GM19328 (cell line): Measurements from ENCODE around the gene BRK1.
"Not testable (repeated sequence)": the region's sequence is repeated elsewhere in the genome, so short reads cannot be mapped to it uniquely, and the experiment has no call there.

Source experiments
- ATAC-seq: cut with Tn5 transposase; IDR thresholded peaks from one replicate; pipeline ENCODE4 v1.9.1; 2021; ENCODE audit warnings: mild to moderate bottlenecking, moderate library complexity; ENCODE audit not compliant: unreplicated experiment

Gene BRK1

GRCh38 chr3:10115326-10116137 is at the start of gene BRK1:
Gene BRK1, plus strand, starts transcription at chr3:10115675. Its CDS starts 27 bp downstream, at chr3:10115702.
- ATAC-seq = peak; percentile 91

DNA sequence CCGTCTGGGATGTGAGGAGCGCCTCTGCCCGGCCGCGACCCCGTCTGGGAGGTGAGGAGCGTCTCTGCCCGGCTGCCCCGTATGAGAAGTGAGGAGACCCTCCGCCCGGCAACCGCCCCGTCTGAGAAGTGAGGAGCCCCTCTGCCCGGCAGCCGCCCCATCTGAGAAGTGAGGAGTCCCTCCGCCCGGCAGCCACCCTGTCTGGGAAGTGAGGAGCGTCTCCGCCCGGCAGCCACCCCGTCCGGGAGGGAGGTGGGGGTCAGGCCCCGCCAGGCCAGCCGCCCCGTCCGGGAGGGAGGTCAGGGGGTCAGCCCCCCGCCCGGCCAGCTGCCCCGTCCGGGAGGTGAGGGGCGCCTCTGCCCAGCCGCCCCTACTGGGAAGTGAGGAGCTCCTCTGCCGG is 45.4 kb upstream of the BRK1 start:
- ATAC-seq = not testable (repeated sequence)

GRCh38 chr3:10074666-10075065 is 40.8 kb upstream of the BRK1 start:
- ATAC-seq = no peak

DNA sequence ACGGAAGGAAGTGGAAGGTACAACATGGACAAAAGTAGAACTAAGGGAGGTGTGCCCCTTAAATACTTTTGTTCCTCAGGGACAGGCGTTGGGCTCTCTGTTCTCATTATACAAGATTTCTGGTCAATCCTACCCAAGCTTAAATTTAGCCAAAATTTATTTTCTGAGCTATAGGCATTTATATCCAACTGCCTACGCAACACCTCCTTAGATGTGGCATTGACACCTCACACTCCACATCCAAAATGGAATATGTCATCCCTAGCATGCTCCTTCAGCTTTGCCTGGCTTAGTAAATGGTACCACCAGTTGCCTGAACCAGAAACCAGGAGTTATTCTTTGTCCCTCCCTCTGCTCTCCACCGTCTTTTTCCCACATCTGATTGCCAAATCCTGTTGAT is 33.6 kb upstream of the BRK1 start:
- no peak for ATAC-seq

- no peak for ATAC-seq
Measured at GRCh38 chr3:10085738-10086137, 29.7 kb upstream of the BRK1 start.

GRCh38 chr3:10088256-10088655 is 27.2 kb upstream of the BRK1 start:
- no peak for ATAC-seq

DNA sequence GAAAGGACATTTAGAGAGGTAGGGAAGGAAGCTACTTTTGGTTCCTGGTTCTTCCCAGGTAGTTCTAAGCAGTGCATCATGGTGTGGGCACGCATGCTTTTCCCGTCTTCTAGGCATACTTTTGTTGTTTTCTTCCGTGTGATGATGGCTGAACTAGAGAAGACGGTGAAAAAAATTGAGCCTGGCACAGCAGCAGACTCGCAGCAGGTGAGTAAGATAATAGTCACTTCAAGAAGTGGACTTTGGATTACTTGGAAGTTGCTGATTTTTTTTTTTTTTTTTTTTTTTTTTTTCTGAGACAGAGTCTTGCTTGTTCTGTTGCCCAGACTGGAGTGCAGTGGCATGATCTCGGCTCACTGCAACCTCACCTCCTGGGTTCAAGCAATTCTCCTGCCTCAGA is 25.3 kb upstream of the BRK1 start:
- ATAC-seq = no peak

- ATAC-seq = not testable (repeated sequence)
Measured at GRCh38 chr3:10090774-10091173, 24.7 kb upstream of the BRK1 start.

- ATAC-seq = not testable (repeated sequence)
Measured at GRCh38 chr3:10091387-10091786, 24.1 kb upstream of the BRK1 start.

DNA sequence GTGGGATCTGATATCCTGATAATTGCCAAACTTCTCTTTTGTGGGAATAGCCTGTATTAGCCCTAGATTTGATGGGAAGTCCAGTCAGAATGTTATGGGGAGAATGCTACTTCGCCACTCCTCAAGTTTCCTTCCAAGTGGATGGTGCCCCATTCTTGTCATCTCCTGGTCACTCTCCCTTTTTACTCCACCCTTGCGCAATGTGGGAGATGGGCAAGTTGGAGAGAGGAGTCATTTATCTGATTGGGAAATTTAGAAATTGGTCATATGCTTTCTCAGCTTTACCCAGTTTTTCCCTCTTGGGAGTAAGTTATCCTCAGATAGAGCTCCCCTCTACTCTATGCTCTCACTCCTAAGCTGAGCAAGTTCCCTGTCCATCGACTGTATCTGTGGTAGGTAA is 21.8 kb upstream of the BRK1 start:
- no peak for ATAC-seq

DNA sequence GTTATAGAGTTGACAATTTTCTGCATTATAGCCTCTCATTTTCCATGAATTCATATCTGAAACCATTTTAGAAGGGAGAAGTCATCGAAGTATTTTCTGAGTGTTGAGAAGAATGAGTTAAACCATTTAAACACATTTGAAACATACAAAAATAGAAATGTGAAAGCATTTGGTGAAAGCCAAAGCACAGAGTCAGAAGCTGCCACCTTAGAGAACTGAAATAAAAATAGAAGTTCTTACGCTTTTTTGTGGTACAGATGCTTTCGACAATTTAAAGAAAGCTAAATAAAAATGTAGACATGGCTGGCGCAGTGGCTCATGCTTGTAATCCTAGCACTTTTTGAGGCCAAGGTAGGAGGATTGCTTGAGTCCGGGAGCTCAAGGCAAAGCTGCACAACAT is 16.4 kb upstream of the BRK1 start:
- ATAC-seq = no peak

DNA sequence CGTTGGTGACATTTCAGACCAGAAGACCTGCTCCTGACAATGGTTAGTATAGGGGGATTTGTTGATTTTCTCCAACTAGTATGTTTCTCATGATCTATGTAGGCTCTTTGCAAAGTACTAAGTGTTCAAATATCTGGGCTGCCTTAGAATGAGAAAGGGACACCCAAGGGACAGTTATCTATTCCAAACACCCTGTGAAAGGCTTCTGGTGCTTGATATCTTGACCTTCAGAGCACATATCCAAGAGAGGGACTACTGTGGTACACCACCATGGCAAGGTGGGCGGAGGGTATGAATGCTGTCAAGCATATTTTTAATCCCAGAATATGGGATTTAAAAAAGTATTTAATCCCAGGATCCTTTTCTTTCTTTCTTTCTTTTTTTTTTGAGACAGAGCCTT is 8.6 kb upstream of the BRK1 start:
- ATAC-seq = no peak

GRCh38 chr3:10108091-10108490 is 7.4 kb upstream of the BRK1 start, which contains the start of gene FANCD2OS:
Gene FANCD2OS, minus strand, starts transcription at chr3:10108255. Its CDS starts 3,481 bp downstream, at chr3:10104774.
- ATAC-seq = no peak

DNA sequence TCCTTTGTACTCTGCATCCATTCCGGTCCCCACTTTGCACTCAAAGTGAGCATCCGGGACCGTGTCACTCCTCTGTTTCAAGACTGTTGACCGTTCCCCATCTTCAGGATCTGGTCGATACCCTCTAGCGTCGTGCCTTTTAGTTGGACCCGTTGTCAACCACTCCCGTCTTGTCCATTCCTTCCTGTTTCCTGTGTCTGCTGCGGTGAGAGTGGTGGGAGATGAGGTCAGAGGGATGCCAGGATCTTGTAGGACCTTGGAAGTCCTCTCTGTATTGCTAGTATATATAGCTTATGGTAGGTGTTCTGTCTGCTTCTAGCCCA is 624 bp downstream of the BRK1 start:
- ATAC-seq = peak; percentile 4

DNA sequence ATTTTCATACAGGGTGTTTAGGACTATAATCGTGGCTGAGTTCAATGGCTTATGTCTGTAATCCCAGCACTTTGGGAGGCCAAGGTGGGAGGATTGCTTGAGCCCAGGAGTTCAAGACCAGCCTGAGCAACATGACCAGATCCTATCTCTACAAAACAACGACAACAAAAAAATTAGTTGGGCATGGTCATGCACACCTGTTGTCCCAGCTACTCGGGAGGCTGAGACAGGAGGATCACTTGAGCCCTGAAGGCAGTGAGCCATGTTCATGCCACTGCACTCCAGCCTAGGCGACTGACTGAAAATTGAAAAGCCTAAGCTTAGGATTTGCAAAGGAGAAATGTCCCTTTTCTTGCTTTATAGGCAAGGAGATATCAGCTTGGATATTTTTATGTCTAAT is 1.5 kb downstream of the BRK1 start:
- ATAC-seq = no peak

DNA sequence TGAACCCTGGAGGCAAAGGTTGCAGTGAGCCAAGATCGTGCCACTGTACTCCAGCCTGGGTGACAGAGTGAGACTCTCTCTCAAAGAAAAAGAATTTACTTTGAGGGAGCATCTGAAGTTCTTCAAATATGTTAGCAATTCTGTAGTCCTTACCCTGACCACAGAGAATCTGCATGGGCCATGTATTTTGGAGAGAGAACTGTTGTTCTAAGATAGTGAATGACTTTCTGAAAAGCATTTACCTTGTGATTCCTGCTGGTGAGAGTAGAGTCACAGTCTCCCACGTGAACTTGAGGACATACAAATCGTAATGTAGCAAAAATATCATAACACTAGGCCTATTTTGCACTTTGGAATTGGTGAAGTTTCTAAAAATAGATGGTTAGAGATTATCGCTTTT is 3.9 kb downstream of the BRK1 start:
- ATAC-seq = no peak

DNA sequence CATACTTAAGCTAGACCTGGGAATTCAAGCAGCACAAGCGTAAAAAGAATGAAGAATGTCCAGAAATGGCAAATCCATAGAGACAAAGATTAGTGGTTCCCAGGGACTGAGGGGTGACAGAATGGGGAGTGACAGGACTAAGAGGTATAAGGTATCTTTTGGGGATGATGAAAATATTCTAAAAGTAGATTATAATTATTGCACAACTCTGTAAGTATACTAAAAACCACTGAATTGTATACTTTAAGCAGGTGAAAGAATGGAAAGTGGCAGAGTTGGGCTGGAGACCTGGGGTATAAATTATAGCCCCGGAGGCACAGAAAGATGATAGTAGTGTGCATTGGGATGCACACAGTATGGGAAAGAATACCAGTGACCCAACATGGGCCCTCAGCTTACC is 5.6 kb downstream of the BRK1 start:
- no peak for ATAC-seq

- ATAC-seq = no peak
Measured at GRCh38 chr3:10122724-10123123, 7.2 kb downstream of the BRK1 start.

GRCh38 chr3:10135872-10136271 is 20.4 kb downstream of the BRK1 start:
- not testable (repeated sequence) for ATAC-seq

- ATAC-seq = no peak
Measured at GRCh38 chr3:10136426-10137005, 21.0 kb downstream of the BRK1 start.

GRCh38 chr3:10137178-10137577 is 21.7 kb downstream of the BRK1 start:
- ATAC-seq = no peak

DNA sequence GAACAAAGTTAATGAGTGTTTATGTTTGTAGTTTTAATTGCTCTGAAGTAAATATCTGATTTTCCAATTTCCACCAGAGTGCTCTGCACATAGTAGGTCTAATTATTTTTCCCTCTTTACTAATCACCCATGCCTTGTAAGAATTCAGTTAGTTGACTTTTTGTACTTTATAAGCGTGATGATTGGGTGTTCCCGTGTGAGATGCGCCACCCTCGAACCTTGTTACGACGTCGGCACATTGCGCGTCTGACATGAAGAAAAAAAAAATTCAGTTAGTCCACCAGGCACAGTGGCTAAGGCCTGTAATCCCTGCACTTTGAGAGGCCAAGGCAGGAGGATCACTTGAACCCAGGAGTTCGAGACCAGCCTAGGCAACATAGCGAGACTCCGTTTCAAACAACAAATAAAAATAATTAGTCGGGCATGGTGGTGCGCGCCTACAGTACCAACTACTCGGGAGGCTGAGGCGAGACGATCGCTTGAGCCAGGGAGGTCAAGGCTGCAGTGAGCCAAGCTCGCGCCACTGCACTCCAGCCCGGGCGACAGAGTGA is 25.6 kb downstream of the BRK1 start:
- ATAC-seq = no peak
